Measurements from ENCODE around the gene RBPMS2. TPM values are rescaled to one million over a fixed set of nuclear protein-coding genes. Genes with fewer than 3 reads are reported as not detected.
A peak's percentile ranks its signal among the peaks of the same experiment; 100 is the strongest.

Gene RBPMS2
- polyA plus RNA-seq, 1 of the 3 experiments (the other 2 are of a cell fraction), result 6.5 TPM

DNA sequence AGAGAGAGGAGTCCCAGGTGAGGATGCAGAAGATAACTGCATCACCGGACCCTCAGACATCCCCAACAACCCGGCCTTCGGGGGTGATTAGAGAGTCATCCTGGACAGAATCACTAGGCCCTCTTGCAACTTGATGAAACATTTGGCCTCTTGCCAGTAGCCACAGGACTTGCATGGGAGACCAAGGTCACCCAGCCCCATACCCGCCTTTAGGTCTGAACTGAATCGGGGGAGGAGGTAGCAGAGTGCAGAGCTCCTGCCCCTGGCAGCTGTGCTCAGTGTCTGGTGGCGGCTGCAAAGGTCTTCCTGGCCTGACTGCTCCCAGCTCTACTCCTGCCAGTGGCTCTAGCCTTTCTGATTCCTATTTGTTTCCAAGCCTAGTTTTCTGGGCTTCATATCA is 37.7 kb upstream of the RBPMS2 start:
- Histone ChIP-seq H3K79me2 (ENCODE audit: insufficient read depth) (no peaks in the 10 kb centered on the region), H3K36me3 (replicated peaks in 1 of 2; ENCODE audit: control insufficient read depth in 1 of 2, insufficient read depth in 2 of 2, low read length in 1 of 2) (no peaks in the 10 kb centered on the region), H3K4me3 (ENCODE audit: low read depth in 2 of 2, low read length in 1 of 2) (no peak overlapping the region), H2AFZ (ENCODE audit: low read depth) (no peak overlapping the region), H3K9ac (no peak overlapping the region), H4K20me1 (ENCODE audit: insufficient read depth) (no peaks in the 10 kb centered on the region), H3K27ac (ENCODE audit: low read depth in 2 of 2, low read length in 1 of 2) (peak overlapping the region in 1 of 2 experiments; percentile 77; a peak in 2 of 4 replicates), H3K4me2 (no peak overlapping the region), H3K9me2 (no peaks in the 10 kb centered on the region), H3F3A (replicated peaks; ENCODE audit: insufficient read depth) (no peaks in the 10 kb centered on the region), H3K27me3 (ENCODE audit: insufficient read depth) (no peaks in the 10 kb centered on the region), H3K4me1 (ENCODE audit: control insufficient read depth in 1 of 2, insufficient read depth in 2 of 2, low read depth in 1 of 2, low read length in 1 of 2) (peaks cover 0 to 14% of the 10 kb centered on the region in 2 experiments; a peak in 2 of 4 replicates), H3K9me3 (no peaks in the 10 kb centered on the region)
- ChIA-PET POLR2A (interaction anchor here (1.4 to 1.9 kb wide), 2 partner anchors 12 to 80 kb away, joined by 5 to 6 read pairs; partner anchors contain the start of gene PIF1), CTCF (interaction anchor here (0.9 to 9.5 kb wide), 4 partner anchors 11 to 118 kb away, joined by 3 to 286 read pairs (median 4); partner anchors contain the start of gene PIF1)
- DNase-seq, result peak; percentile 84
- 60% methylated on average over 1 of the region's 6 CpGs for WGBS (ENCODE audit: low lambda C conversion rate)
- no peak for TF ChIP-seq RXRA (IDR thresholded peaks at IDR 0.05; ENCODE audit: borderline replicate concordance, low read depth)
- TF ChIP-seq RFX5 (IDR thresholded peaks at IDR 0.05; ENCODE audit: low read length), result no peak
- TF ChIP-seq, protein P1, sequence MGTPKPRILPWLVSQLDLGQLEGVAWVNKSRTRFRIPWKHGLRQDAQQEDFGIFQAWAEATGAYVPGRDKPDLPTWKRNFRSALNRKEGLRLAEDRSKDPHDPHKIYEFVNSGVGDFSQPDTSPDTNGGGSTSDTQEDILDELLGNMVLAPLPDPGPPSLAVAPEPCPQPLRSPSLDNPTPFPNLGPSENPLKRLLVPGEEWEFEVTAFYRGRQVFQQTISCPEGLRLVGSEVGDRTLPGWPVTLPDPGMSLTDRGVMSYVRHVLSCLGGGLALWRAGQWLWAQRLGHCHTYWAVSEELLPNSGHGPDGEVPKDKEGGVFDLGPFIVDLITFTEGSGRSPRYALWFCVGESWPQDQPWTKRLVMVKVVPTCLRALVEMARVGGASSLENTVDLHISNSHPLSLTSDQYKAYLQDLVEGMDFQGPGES (IDR thresholded peaks at IDR 0.05; ENCODE audit: low read depth, low read length), result no peak
- no peak for TF ChIP-seq CTCF (IDR thresholded peaks at IDR 0.05)
- TF ChIP-seq, protein P2, sequence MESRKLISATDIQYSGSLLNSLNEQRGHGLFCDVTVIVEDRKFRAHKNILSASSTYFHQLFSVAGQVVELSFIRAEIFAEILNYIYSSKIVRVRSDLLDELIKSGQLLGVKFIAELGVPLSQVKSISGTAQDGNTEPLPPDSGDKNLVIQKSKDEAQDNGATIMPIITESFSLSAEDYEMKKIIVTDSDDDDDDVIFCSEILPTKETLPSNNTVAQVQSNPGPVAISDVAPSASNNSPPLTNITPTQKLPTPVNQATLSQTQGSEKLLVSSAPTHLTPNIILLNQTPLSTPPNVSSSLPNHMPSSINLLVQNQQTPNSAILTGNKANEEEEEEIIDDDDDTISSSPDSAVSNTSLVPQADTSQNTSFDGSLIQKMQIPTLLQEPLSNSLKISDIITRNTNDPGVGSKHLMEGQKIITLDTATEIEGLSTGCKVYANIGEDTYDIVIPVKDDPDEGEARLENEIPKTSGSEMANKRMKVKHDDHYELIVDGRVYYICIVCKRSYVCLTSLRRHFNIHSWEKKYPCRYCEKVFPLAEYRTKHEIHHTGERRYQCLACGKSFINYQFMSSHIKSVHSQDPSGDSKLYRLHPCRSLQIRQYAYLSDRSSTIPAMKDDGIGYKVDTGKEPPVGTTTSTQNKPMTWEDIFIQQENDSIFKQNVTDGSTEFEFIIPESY (IDR thresholded peaks at IDR 0.05; ENCODE audit: borderline replicate concordance, low read depth), result no peak
- TF ChIP-seq NRF1 (IDR thresholded peaks at IDR 0.05; ENCODE audit: low read depth, low read length), result no peak
- TF ChIP-seq, protein P3, sequence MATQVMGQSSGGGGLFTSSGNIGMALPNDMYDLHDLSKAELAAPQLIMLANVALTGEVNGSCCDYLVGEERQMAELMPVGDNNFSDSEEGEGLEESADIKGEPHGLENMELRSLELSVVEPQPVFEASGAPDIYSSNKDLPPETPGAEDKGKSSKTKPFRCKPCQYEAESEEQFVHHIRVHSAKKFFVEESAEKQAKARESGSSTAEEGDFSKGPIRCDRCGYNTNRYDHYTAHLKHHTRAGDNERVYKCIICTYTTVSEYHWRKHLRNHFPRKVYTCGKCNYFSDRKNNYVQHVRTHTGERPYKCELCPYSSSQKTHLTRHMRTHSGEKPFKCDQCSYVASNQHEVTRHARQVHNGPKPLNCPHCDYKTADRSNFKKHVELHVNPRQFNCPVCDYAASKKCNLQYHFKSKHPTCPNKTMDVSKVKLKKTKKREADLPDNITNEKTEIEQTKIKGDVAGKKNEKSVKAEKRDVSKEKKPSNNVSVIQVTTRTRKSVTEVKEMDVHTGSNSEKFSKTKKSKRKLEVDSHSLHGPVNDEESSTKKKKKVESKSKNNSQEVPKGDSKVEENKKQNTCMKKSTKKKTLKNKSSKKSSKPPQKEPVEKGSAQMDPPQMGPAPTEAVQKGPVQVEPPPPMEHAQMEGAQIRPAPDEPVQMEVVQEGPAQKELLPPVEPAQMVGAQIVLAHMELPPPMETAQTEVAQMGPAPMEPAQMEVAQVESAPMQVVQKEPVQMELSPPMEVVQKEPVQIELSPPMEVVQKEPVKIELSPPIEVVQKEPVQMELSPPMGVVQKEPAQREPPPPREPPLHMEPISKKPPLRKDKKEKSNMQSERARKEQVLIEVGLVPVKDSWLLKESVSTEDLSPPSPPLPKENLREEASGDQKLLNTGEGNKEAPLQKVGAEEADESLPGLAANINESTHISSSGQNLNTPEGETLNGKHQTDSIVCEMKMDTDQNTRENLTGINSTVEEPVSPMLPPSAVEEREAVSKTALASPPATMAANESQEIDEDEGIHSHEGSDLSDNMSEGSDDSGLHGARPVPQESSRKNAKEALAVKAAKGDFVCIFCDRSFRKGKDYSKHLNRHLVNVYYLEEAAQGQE (IDR thresholded peaks at IDR 0.05; ENCODE audit: low read depth, low read length), result no peak
- no peak for TF ChIP-seq ELF1 (IDR thresholded peaks at IDR 0.05)
- TF ChIP-seq RCOR1 (IDR thresholded peaks at IDR 0.05; ENCODE audit: low read length), result peak; percentile 16; the same call in 1 of the 2 replicates
- TF ChIP-seq NFIC (IDR thresholded peaks at IDR 0.05; ENCODE audit: borderline replicate concordance), result peak; percentile 69
- no peak; the same call in 1 of the 2 replicates for TF ChIP-seq SMC3 (IDR thresholded peaks at IDR 0.05; ENCODE audit: low read depth, low read length)
- no peak for TF ChIP-seq FOXJ3 (CRISPR knock-in tag; IDR thresholded peaks at IDR 0.05)
- TF ChIP-seq USF1 (IDR thresholded peaks at IDR 0.05; ENCODE audit: borderline replicate concordance, low read depth), result no peak
- TF ChIP-seq TCF12 (IDR thresholded peaks at IDR 0.05), result no peak
- TF ChIP-seq, protein P4, sequence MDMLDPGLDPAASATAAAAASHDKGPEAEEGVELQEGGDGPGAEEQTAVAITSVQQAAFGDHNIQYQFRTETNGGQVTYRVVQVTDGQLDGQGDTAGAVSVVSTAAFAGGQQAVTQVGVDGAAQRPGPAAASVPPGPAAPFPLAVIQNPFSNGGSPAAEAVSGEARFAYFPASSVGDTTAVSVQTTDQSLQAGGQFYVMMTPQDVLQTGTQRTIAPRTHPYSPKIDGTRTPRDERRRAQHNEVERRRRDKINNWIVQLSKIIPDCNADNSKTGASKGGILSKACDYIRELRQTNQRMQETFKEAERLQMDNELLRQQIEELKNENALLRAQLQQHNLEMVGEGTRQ (IDR thresholded peaks at IDR 0.05; ENCODE audit: borderline replicate concordance, low read depth, low read length), result no peak
- TF ChIP-seq FOXM1 (IDR thresholded peaks at IDR 0.05; ENCODE audit: low read depth), result no peak
- peak; percentile 24; the same call in 1 of the 2 replicates for TF ChIP-seq RAD21 (IDR thresholded peaks at IDR 0.05; ENCODE audit: low read length)
- no peak for TF ChIP-seq POLR2AphosphoS5 (IDR thresholded peaks at IDR 0.05; ENCODE audit: low read depth, low read length)
- no peak for TF ChIP-seq YY1 (IDR thresholded peaks at IDR 0.05; ENCODE audit: low read depth)
- TF ChIP-seq MXI1 (IDR thresholded peaks at IDR 0.05; ENCODE audit: low read depth, low read length), result peak; percentile 64; the same call in 1 of the 2 replicates
- no peak for TF ChIP-seq JUND (IDR thresholded peaks at IDR 0.05)
- no peak for TF ChIP-seq MEF2A (IDR thresholded peaks at IDR 0.05; ENCODE audit: borderline replicate concordance, low read depth)
- no peak for TF ChIP-seq TEAD4 (IDR thresholded peaks at IDR 0.05; ENCODE audit: borderline replicate concordance, insufficient read depth)
- TF ChIP-seq EZH2phosphoT487 (IDR thresholded peaks at IDR 0.05; ENCODE audit: borderline replicate concordance, low read depth), result no peak
- TF ChIP-seq GABPA (IDR thresholded peaks at IDR 0.05; ENCODE audit: low read depth), result no peak
